Vagina (tissue), 2 donors: Measurements from ENCODE around the gene NRL.

Experiments
- POLR2AphosphoS5 ChIP-seq, 2 donors: sonication (generic); formaldehyde crosslinking; IDR thresholded peaks; one replicate each; pipeline ENCODE4 v1.9.0; 2017; ENCODE audit warnings: antibody characterized with exemption in 2 of 2, mild to moderate bottlenecking in 2 of 2, low read depth in 1 of 2; ENCODE audit not compliant: insufficient read depth in 1 of 2
- TF ChIP-seq, protein P1 (sequence below), 3 experiments: fragments of 450-650 bp in 2 of 3; fragments of 200-600 bp in 1 of 3; sonication (generic) in 1 of 3; IDR thresholded peaks; one replicate each; pipeline ENCODE4 v1.5.1; 2017 to 2019; ENCODE audit warnings: antibody characterized with exemption in 3 of 3, mild to moderate bottlenecking in 2 of 3, moderate library complexity in 2 of 3

DNA sequence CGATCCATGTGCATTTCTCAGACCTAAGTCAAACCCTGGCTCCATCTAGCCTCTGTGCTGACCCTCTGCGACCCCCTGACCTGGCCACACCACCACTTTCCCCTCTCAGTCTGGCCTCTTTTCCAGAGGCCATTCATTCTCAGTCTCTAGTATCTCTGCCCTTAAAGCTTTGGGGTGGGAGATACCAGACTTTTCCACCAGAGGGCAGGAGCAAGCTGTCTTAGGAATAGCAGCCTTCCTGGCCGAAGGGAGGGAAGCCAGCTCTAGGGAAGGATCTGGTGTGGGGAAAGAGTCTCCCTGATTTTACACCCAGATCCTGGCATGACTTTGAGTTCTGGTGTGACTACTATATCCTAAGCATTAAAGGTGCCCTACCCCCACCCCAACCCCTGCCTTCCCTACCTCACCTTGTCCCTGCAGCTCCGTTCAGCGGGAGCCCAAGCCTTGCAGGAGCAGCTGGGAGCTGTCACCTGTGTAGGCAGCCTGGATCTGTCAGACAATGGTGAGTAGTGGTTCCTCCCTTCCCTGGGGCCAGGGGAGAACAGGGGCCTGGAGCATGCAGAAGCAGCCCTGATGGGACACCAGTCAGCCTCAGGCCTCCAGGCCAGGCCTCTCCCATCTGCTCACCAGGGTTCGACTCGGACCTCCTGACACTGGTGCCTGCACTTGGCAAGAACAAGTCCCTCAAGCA, 56.3 kb downstream of the NRL start:
- TF ChIP-seq, protein P1, sequence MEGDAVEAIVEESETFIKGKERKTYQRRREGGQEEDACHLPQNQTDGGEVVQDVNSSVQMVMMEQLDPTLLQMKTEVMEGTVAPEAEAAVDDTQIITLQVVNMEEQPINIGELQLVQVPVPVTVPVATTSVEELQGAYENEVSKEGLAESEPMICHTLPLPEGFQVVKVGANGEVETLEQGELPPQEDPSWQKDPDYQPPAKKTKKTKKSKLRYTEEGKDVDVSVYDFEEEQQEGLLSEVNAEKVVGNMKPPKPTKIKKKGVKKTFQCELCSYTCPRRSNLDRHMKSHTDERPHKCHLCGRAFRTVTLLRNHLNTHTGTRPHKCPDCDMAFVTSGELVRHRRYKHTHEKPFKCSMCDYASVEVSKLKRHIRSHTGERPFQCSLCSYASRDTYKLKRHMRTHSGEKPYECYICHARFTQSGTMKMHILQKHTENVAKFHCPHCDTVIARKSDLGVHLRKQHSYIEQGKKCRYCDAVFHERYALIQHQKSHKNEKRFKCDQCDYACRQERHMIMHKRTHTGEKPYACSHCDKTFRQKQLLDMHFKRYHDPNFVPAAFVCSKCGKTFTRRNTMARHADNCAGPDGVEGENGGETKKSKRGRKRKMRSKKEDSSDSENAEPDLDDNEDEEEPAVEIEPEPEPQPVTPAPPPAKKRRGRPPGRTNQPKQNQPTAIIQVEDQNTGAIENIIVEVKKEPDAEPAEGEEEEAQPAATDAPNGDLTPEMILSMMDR (IDR thresholded peaks at IDR 0.05): peak; percentile 84 to 92 (median 85)
- TF ChIP-seq POLR2AphosphoS5 (IDR thresholded peaks at IDR 0.05; ENCODE audit: insufficient read depth in 1 of 2, low read depth in 1 of 2): peak in 1 of 2 donors; percentile 69
